DND-41 (cell line): ENCODE results near the gene SEMA5B.

Experiments
- CTCF ChIP-seq: IDR thresholded peaks from 2 replicates; pipeline ENCODE4 v1.5.1; 2012; ENCODE audit warnings: borderline replicate concordance, low read length, moderate library complexity, mild to moderate bottlenecking; ENCODE audit not compliant: poor library complexity, severe bottlenecking; ENCODE audit errors: extremely low read depth
- EZH2 ChIP-seq: IDR thresholded peaks from 3 replicates; pipeline ENCODE4 v1.6.1; 2012; ENCODE audit warnings: borderline replicate concordance, low read depth, mild to moderate bottlenecking, moderate library complexity, low read length, inconsistent platforms; ENCODE audit not compliant: severe bottlenecking

GRCh38 chr3:123019591-123019990 lies 8.0 kb downstream of the SEMA5B start:
- TF ChIP-seq CTCF: no peak
- no peak for TF ChIP-seq EZH2
